GM20000 (cell line): ENCODE data around the gene MORC3.
"Not testable (repeated sequence)": the region's sequence is repeated elsewhere in the genome, so short reads cannot be mapped to it uniquely, and the experiment has no call there.

ENCODE experiments used
- DNase-seq: peaks from one replicate; pipeline ENCODE4 v3.0.0; 2012; ENCODE audit warnings: low spot score
- CTCF ChIP-seq: IDR thresholded peaks from 2 replicates; pipeline ENCODE4 v1.5.1; 2012; ENCODE audit warnings: mild to moderate bottlenecking, control low read depth; ENCODE audit errors: extremely low read depth, missing control alignments

The MORC3 gene

GRCh38 chr21:36381841-36382589, 62.0 kb downstream of the MORC3 start:
- no peak for DNase-seq

GRCh38 chr21:36382722-36383121, 62.7 kb downstream of the MORC3 start:
- DNase-seq, result not testable (repeated sequence)

More at GRCh38 chr21:36381841-36382589, 62.0 kb downstream of the MORC3 start:
- no peak for TF ChIP-seq CTCF

DNA sequence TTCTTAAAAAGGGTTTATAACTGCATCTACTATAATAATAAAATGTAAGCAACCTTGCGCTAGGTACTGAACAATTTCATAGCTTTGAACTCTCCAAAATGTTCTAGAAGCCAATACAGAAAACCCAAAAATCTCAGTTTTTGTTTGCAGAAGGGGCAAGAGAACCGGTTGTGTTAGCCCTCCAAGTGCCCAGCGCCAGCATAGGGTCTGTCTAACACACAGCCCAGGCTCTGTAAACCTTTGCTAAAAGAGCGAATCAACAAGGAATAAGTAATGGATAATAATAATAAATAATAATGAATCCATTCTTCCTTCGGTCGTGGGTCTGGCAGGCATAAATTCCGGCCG, 64.9 kb downstream of the MORC3 start:
- no peak for DNase-seq
- TF ChIP-seq CTCF, result no peak

DNA sequence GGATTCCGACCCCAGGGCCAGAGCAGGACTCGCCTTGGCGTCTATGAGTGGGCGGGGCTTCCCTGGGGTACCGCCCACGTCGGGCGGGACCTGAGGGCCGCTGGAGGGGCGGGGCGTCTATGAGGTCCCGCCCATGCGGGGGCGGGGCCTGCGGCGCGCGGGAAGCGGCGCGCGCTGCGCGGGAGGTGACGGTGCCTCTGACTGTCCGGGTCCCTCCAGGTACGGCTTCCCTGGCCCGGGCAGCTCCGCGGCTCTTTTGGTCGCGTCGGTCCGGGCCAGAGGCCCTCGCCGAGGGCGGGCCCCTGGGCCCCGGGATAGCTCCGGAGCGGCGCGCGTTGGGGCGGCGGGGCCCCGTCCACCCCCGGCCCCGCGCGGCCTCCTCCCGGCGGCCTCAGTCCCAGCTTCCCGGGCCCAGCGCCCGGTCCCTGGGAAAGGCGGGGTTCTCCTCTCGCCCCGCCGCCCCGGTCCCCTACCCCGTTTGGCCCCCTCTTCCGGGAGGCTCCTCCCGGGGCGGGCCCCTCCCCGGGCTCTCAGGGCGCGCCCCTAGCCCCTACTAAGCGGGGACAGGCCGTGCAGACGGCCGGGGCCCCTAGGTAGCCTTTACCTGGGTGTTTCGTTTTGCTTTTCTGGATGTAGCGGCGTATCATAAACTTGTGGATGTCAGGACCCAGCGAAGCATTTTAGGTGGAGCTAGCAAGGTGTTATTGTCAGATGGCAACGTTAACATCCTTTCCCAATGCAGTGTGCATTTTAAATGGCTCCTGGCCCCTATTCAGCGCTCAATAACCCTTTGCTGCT, 65.4 kb downstream of the MORC3 start, which contains the start of gene CHAF1B:
Gene CHAF1B, plus strand, starts transcription at position 160 of the 798 bp plus-strand sequence. CDS start 745 bp downstream, outside the sequence.
- peak; percentile 97 for DNase-seq
- TF ChIP-seq CTCF, result no peak

DNA sequence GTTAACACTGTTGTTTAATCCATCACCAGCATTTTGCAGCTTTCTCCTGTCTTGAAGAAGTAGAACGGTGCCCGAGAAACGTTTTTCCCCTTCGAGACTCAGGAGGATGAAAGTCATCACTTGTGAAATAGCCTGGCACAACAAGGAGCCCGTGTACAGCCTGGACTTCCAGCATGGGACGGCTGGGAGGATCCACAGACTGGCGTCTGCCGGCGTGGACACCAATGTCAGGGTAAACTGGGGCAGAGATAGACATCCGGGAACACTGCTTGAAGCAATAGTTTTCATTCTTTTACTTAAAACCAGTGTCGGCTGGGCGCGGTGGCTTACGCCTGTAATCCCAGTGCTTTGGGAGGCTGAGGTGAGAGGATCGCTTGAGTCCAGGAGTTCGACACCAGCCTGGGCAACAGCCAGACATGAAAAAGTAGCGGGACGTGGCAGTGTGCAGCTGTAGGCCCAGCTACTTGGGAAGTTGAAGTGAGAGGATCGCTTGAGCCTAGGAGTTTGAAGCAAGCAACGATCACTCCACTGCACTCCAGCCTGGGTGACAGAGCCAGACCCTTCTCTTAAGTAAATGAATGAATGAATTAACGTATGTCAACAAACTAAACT, 66.1 kb downstream of the MORC3 start:
- DNase-seq, result no peak
- TF ChIP-seq CTCF, result no peak

DNA sequence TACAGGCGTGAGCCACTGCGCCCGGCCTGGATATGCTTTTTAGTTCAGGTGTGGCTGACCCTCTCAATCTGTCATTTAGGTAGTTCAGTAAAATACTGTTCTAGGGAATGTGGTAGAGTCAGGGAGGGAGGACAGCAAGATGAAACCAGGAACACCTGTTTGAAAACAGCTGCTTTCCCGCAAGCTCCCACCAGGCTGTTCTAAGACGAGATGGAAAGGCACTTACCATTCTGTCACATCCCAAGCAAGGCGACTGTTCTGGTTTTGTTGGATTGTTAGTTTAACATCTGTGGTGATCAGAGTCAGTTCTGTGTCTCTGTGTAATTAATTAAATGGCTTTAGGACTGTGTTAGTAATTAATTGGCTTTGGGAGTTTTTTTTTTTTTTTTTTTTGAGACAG, 68.1 kb downstream of the MORC3 start:
- no peak for DNase-seq
- TF ChIP-seq CTCF, result no peak

GRCh38 chr21:36388835-36389234, 68.8 kb downstream of the MORC3 start:
- TF ChIP-seq CTCF, result no peak
- DNase-seq, result no peak

DNA sequence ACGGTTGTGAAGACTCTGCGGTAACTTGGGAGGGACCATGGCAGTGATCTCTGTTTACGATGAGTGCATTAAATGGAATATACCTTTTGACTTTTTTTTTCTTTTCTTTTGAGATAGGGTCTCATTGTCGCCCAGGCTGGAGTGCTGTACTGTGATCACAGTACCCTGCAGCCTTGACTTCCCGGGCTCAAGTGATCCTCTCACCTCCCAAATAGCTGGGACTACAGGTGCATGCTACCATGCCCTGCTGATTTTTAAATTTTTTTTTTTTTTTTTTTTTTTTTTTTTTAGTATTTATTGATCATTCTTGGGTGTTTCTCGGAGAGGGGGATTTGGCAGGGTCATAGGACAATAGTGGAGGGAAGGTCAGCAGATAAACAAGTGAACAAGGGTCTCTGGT, 71.7 kb downstream of the MORC3 start:
- DNase-seq, result not testable (repeated sequence)
